Muscle of leg (tissue), 11 donors: ENCODE data around the gene TRIB2. TPM values are rescaled to one million over a fixed set of nuclear protein-coding genes. Genes with fewer than 3 reads are reported as not detected.

Experiments used
- DNase-seq: peaks from one replicate; pipeline ENCODE4 v3.0.0; 2013
- H3K27ac ChIP-seq: one replicate; pipeline ENCODE4 v1.5.1; 2013; ENCODE audit warnings: mild to moderate bottlenecking, low read length, control low read depth
- H3K27me3 ChIP-seq: one replicate; pipeline ENCODE4 v1.6.1; 2013; ENCODE audit warnings: low read length; ENCODE audit not compliant: control insufficient read depth, insufficient read depth
- H3K36me3 ChIP-seq: one replicate; pipeline ENCODE4 v1.6.1; 2013; ENCODE audit warnings: low read length; ENCODE audit not compliant: control insufficient read depth, insufficient read depth
- H3K4me1 ChIP-seq: one replicate; pipeline ENCODE4 v1.6.1; 2013; ENCODE audit warnings: low read length; ENCODE audit not compliant: control insufficient read depth, insufficient read depth
- H3K4me3 ChIP-seq: one replicate; pipeline ENCODE4 v1.5.1; 2013; ENCODE audit warnings: low read length, control low read depth
- H3K9me3 ChIP-seq: replicated peaks from 2 replicates; pipeline ENCODE4 v1.6.1; 2013; ENCODE audit warnings: low read depth, low read length; ENCODE audit not compliant: control insufficient read depth
- WGBS: methylation state at CpG from one replicate; pipeline ENCODE4 v1.1.5; 2013; ENCODE audit warnings: missing lambda C conversion rate; ENCODE audit not compliant: insufficient coverage; 5-methylcytosine and 5-hydroxymethylcytosine counted together
- polyA plus RNA-seq, 8 donors: library from polyadenylated mRNA; unstranded; fragments of 120-200 nt; gene quantifications; one replicate each; pipeline versions ENCODE4 v1.2.1 to v1.2.3, GENCODE V29; 2013; ENCODE audit warnings: inconsistent platforms in 1 of 8, low replicate concordance in 1 of 8; ENCODE audit not compliant: insufficient read length in 8 of 8, insufficient read depth in 1 of 8
- total RNA-seq: library from RNA; stranded (reverse); fragments of 120-200 nt; gene quantifications from one replicate; pipeline ENCODE4 v1.2.4, GENCODE V29; 2013

Gene TRIB2
- total and polyA plus RNA-seq, 9 donors, result 36.1 to 93.7 (median 64.2) TPM

DNA sequence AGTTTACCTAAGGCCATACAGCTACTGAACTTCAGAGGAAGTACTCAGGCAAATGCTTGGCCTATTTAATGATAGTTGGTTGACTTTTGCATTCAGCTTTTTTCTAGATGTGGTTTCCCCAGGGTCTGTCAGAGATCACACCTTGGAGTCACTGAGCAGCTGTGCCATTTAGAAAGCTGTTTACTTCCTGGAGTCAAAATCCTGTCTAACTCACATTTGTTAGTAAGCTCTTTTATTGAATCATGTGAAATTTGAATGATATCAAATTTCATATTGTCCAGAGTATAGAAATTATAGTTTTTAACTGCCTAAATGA, 7.6 kb upstream of the TRIB2 start:
- no peak for DNase-seq
- Histone ChIP-seq H3K27me3 (no peaks in the 10 kb centered on the region), H3K4me3 (no peak overlapping the region), H3K9me3 (peaks cover 4% of the 10 kb centered on the region), H3K4me1 (no peaks in the 10 kb centered on the region), H3K27ac (no peak overlapping the region), H3K36me3 (no peaks in the 10 kb centered on the region)

GRCh38 chr2:12710301-12710700, 6.4 kb upstream of the TRIB2 start:
- Histone ChIP-seq H3K36me3 (no peaks in the 10 kb centered on the region), H3K9me3 (peaks cover 1% of the 10 kb centered on the region), H3K4me1 (peaks cover 9% of the 10 kb centered on the region), H3K27ac (no peak overlapping the region), H3K4me3 (no peak overlapping the region), H3K27me3 (no peaks in the 10 kb centered on the region)
- WGBS, result no CpG with 5 or more reads among the region's 4 CpGs
- no peak for DNase-seq

DNA sequence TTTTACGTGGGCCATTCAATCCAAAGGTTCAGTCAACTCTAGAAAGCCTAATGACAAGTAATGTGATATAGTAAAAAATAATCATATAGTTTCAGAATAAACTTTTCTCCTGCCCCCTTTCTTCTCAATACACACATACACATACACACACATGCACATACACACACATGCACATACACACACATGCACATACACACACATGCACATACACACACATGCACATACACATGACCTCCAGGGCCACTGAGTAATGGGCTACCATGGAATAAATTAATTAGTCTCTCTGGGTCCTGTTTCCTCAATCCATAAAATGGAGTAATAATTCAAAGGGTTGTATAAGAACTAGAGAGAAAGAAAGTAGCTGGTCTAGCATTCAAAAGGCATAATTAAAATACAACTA, 5.4 kb upstream of the TRIB2 start:
- WGBS, result no CpG with 5 or more reads among the region's 1 CpG
- no peaks in the 10 kb centered on the region for H3K36me3 ChIP-seq
- no peak overlapping the region for H3K27ac ChIP-seq
- no peaks in the 10 kb centered on the region for H3K9me3 ChIP-seq
- peaks cover 20% of the 10 kb centered on the region for H3K4me1 ChIP-seq
- no peak overlapping the region for H3K4me3 ChIP-seq
- no peak for DNase-seq
- H3K27me3 ChIP-seq, result no peaks in the 10 kb centered on the region

- no peaks in the 10 kb centered on the region for H3K9me3 ChIP-seq
- 95% methylated on average over 3 of the region's 8 CpGs for WGBS
- H3K4me1 ChIP-seq, result peaks cover 20% of the 10 kb centered on the region
- H3K27me3 ChIP-seq, result no peaks in the 10 kb centered on the region
- DNase-seq, result no peak
- H3K36me3 ChIP-seq, result no peaks in the 10 kb centered on the region
- no peak overlapping the region for H3K4me3 ChIP-seq
- H3K27ac ChIP-seq, result no peak overlapping the region
Measured at GRCh38 chr2:12712881-12713280, 3.9 kb upstream of the TRIB2 start.

DNA sequence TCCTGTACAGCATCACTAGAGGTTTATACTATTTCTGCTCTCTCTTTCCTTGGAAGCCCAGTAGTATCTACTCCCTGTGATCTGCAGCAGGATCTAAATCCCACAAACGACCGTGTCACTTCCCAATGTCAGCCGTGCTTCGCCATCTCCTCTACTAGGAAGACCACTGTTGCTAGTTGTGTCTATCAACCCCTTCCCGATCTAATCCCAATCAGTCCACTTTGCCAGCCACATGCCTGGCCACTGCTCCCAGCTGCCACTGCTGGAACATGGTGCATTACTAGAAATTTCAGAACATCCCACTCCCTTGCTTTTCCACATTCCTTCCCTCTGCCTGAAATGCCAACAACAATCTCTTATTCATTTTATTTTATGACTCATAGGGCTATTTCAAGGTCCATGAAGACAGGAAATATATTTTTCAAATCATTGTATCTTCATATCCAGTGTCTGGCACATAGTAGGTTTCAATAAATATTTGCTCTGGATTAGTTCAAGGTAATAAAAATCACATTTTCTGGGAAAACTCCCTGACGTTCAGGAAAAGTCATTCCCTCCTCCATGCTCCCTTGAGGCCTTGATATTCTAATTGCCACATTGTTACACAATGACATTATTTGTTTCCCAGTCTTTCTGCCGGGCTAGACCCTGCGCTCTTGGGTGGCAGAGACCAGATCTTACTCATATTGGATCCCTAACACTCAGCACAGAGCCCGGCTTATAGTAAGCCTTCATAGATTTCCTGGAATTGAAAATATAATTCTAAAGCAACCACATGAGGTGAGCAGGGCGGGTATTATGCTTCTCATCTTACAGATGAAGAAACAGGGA, 2.1 kb upstream of the TRIB2 start:
- Histone ChIP-seq H3K36me3 (no peaks in the 10 kb centered on the region), H3K27ac (peak overlapping the region; percentile 97), H3K4me1 (peaks cover 20% of the 10 kb centered on the region), H3K4me3 (no peak overlapping the region), H3K9me3 (no peaks in the 10 kb centered on the region), H3K27me3 (peaks cover 7% of the 10 kb centered on the region)
- peak; percentile 43 for DNase-seq
- WGBS, result 75% methylated on average over 5 of the region's 10 CpGs

GRCh38 chr2:12715258-12716031, 1.3 kb upstream of the TRIB2 start:
- Histone ChIP-seq H3K36me3 (no peaks in the 10 kb centered on the region), H3K4me3 (peak overlapping the region; percentile 71), H3K9me3 (no peaks in the 10 kb centered on the region), H3K4me1 (peaks cover 20% of the 10 kb centered on the region), H3K27ac (peak overlapping the region; percentile 97), H3K27me3 (peaks cover 7% of the 10 kb centered on the region)
- 11% methylated on average over 10 of the region's 14 CpGs for WGBS
- peak; percentile 72 for DNase-seq

- WGBS, result 0% methylated on average over 1 of the region's 3 CpGs
- Histone ChIP-seq H3K9me3 (no peaks in the 10 kb centered on the region), H3K27ac (peak overlapping the region; percentile 97), H3K4me1 (peaks cover 20% of the 10 kb centered on the region), H3K4me3 (peak overlapping the region; percentile 71), H3K36me3 (no peaks in the 10 kb centered on the region), H3K27me3 (peaks cover 7% of the 10 kb centered on the region)
- peak; percentile 88 for DNase-seq
Measured at GRCh38 chr2:12716032-12716281, 779 bp upstream of the TRIB2 start.

DNA sequence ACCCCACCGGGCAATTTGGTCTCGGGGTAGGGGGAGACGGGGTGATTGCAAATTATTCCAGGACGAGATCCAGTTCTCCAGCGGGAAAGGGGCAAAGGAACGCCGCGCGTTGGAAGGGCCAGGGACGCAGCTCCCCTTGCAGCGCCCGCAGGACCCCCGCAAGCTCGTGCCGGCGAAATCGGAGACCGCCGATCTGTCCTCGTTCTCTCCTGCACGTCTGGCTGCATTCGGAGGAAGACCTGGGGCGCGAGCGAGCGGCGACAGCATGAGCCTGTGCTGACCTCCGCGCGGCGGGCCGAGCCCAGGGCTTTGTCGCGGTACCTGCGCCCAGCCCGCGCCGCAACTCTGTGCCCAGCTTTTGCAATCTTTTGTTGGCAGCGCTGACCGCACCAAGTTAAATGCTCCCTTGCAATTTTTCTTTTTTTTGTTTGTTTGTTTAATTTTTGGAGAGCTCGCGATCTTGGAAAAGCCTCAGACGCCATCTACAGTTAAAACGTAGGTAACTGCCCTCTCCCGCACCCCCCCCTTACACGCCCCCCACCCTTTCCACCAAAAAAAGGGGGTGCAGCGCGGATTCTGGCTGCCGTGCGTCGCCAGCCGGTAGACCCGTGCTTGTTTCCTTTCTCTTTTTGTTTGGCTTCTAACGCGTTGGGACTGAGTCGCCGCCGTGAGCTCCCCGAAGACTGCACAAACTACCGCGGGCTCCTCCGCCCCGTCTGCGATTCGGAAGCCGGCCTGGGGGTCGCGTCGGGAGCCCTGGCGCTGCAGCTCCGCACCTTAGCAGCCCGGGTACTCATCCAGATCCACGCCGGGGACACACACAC, 667 bp downstream of the TRIB2 start:
- Histone ChIP-seq H3K4me3 (peak overlapping the region; percentile 95), H3K4me1 (peaks cover 30% of the 10 kb centered on the region), H3K36me3 (no peaks in the 10 kb centered on the region), H3K27me3 (peaks cover 7% of the 10 kb centered on the region), H3K9me3 (no peaks in the 10 kb centered on the region), H3K27ac (peak overlapping the region; percentile 98)
- under 1% methylated on average over 67 of the region's 74 CpGs for WGBS
- DNase-seq, result peak; percentile 91

- WGBS, result under 1% methylated on average over 43 of the region's 50 CpGs
- Histone ChIP-seq H3K27ac (peak overlapping the region; percentile 98), H3K36me3 (peaks cover 3% of the 10 kb centered on the region), H3K9me3 (no peaks in the 10 kb centered on the region), H3K4me3 (peak overlapping the region; percentile 95), H3K4me1 (peaks cover 34% of the 10 kb centered on the region), H3K27me3 (peaks cover 7% of the 10 kb centered on the region)
- DNase-seq, result peak; percentile 67
Measured at GRCh38 chr2:12718015-12718671, 1.4 kb downstream of the TRIB2 start.
